Spinal cord (tissue), 10 donors: ENCODE data around the gene GLS. TPM values are rescaled to one million over a fixed set of nuclear protein-coding genes. Genes with fewer than 3 reads are reported as not detected.
"Not testable (repeated sequence)": the region's sequence is repeated elsewhere in the genome, so short reads cannot be mapped to it uniquely, and the experiment has no call there.

Experiments
- DNase-seq, 6 donors: peaks; one replicate each; pipeline versions ENCODE4 v3.0.0 to v3.0.0-alpha.2; 2013 to 2015; ENCODE audit warnings: low spot score in 6 of 6, low read depth in 4 of 6
- H3K27ac ChIP-seq: one replicate; pipeline ENCODE4 v1.5.1; 2013; ENCODE audit warnings: low read depth, low read length, control low read depth
- H3K27me3 ChIP-seq: one replicate; pipeline ENCODE4 v1.6.1; 2013; ENCODE audit warnings: low read length; ENCODE audit not compliant: control insufficient read depth, insufficient read depth
- H3K36me3 ChIP-seq: one replicate; pipeline ENCODE4 v1.6.1; 2013; ENCODE audit warnings: low read length; ENCODE audit not compliant: control insufficient read depth, insufficient read depth
- H3K4me1 ChIP-seq: one replicate; pipeline ENCODE4 v1.6.1; 2013; ENCODE audit warnings: low read length; ENCODE audit not compliant: control insufficient read depth, insufficient read depth
- H3K4me3 ChIP-seq: one replicate; pipeline ENCODE4 v1.5.1; 2013; ENCODE audit warnings: low read depth, low read length, control low read depth
- H3K9me3 ChIP-seq: one replicate; pipeline ENCODE4 v1.6.1; 2013; ENCODE audit warnings: low read length; ENCODE audit not compliant: control insufficient read depth, insufficient read depth
- WGBS: methylation state at CpG from one replicate; pipeline ENCODE4 v1.1.5; 2013; ENCODE audit warnings: missing lambda C conversion rate; ENCODE audit not compliant: insufficient coverage; 5-methylcytosine and 5-hydroxymethylcytosine counted together
- polyA plus RNA-seq, 2 donors: library from polyadenylated mRNA; unstranded; fragments of 120-200 nt; gene quantifications; one replicate each; pipeline ENCODE4 v1.2.1, GENCODE V29; 2013; ENCODE audit not compliant: insufficient read length in 2 of 2
- total RNA-seq, 2 donors: library from RNA; depleted of rRNA in 1 of 2; stranded (reverse); fragments of 120-200 nt in 1 of 2; fragments of >200 nt in 1 of 2; gene quantifications; one replicate each; pipeline versions ENCODE4 v1.2.3 to v1.2.4, GENCODE V29; 2013 to 2014
- donor health status: healthy.

GLS gene
- total and polyA plus RNA-seq, 4 donors = 76.4 to 178 (median 81.0) TPM

DNA sequence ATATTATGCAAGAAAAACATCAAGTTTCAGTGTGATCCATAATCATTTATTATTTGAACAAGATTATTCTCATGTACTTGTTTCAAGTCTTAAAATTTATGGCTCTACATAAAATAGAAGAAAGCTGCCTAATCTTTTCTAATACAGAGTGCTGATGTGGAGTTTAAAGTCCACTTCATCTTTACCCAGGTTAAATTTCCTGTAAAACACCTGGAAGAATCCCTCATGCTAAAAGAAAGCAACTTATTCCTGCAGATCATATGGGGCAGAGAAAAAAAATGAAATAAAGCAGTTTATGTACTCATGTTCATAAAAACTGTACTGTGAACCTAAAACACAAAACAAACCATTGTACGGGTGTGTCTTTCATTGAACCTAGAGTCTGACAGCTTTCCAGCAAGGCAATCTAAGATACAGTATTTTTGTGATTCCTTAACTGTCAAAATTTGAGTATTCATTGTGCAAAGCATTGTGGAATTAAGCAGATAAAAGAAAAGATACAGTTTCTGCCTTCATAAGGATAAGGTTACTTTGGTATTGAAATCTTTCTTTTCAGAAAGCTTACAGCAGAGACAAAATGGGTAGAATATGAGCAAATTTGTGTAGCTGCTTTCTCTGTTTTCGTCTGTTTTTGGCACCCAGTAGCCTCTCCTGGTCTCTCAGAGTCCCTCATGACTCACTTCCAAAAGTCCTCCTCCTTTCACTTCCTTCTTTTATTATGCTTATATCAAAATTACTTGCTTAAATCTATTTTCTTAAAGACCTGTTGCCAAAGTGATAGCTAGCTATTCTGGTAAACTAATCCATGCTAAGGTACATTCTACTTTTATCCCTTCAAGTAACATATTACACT is 26.9 kb upstream of the GLS start:
- Histone ChIP-seq H3K9me3 (no peaks in the 10 kb centered on the region), H3K27me3 (no peaks in the 10 kb centered on the region), H3K4me1 (no peaks in the 10 kb centered on the region), H3K27ac (no peak overlapping the region), H3K4me3 (no peak overlapping the region), H3K36me3 (no peaks in the 10 kb centered on the region)
- no CpG with 5 or more reads among the region's 2 CpGs for WGBS
- no peak for DNase-seq

DNA sequence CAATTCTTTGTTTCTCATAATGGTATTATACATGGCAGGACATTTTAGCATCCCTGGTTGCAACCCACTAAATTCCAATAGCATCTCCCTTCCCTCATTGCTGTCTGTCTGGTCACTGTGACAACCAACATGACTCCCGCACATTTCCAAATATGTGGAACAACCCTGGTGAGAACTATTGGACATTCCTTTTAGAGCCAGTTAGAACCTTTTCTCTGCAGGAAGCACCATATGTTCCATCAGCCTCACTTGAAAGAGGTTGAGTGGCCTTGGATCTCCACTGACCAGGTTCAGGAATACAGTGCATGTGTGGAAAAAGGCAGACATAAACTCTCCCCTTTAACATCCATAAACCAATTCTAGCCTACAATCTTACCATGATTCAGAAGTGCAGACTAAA is 25.9 kb upstream of the GLS start:
- Histone ChIP-seq H3K4me1 (no peaks in the 10 kb centered on the region), H3K4me3 (no peak overlapping the region), H3K9me3 (no peaks in the 10 kb centered on the region), H3K27ac (no peak overlapping the region), H3K27me3 (no peaks in the 10 kb centered on the region), H3K36me3 (no peaks in the 10 kb centered on the region)
- WGBS = 100% methylated on average over 1 of the region's 1 CpG
- no peak for DNase-seq

DNA sequence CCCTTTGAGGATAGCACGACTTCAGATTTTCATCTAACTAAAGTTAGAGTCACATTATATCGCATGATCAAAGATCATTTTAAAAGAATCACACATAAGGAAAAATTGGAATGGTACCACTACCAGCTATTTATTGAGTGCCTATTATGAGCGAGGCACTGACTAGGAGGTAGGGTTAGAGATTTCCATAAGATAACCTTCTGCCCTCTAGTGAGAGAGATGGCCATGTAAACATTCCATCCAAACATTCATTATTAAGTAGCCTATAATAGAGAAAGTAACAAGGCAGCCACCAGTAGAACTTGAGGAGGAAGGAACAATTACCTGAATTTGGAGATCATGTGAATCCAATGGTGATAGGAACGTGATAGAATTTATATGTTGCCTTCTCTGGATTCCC is 25.4 kb upstream of the GLS start:
- Histone ChIP-seq H3K4me3 (no peak overlapping the region), H3K27ac (no peak overlapping the region), H3K36me3 (no peaks in the 10 kb centered on the region), H3K27me3 (no peaks in the 10 kb centered on the region), H3K9me3 (no peaks in the 10 kb centered on the region), H3K4me1 (no peaks in the 10 kb centered on the region)
- WGBS = no CpG with 5 or more reads among the region's 4 CpGs
- DNase-seq = no peak

DNA sequence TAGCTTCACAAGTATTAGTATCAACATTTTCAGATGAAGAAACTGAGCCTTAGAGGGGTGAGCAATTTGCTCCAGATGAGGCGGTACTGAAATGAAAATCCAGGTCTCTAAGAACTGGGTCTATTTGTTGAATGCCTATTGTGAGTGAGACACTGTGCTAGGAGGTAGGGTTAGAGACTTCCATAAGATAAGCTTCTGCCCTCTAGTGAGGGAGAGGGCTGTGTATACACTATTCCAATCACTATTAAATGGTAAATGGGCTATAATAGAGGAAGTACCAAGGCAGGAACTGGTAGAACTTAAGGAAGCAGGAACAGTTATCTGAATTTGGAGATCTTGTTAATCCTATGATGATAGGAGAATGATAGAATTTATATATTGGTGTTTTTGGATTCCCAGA is 23.6 kb upstream of the GLS start:
- Histone ChIP-seq H3K4me1 (no peaks in the 10 kb centered on the region), H3K4me3 (no peak overlapping the region), H3K9me3 (no peaks in the 10 kb centered on the region), H3K27me3 (no peaks in the 10 kb centered on the region), H3K36me3 (no peaks in the 10 kb centered on the region), H3K27ac (no peak overlapping the region)
- no peak for DNase-seq
- no CpG with 5 or more reads among the region's 1 CpG for WGBS

DNA sequence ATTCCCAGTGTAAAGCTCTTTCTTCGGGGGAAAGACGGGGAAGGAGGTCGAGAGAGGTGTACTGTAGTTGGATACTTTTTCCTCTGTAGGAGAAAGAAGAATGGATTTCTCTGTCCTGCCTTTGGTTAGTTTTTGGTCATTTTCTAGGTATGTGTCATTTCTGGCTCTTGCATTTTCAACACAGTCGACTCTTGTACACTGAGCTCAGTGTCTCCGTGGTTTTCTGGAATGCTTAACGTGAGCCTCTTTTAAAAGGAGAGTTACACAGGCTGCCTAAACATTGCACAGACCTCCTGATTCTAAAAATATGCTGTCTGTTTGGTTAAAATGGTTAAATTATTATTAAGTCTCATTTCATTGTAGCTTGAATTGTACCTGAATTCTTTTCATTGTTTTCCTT is 21.8 kb upstream of the GLS start:
- DNase-seq = no peak
- Histone ChIP-seq H3K9me3 (no peaks in the 10 kb centered on the region), H3K4me1 (no peaks in the 10 kb centered on the region), H3K27me3 (no peaks in the 10 kb centered on the region), H3K4me3 (no peak overlapping the region), H3K36me3 (no peaks in the 10 kb centered on the region), H3K27ac (no peak overlapping the region)
- 88% methylated on average over 3 of the region's 6 CpGs for WGBS

DNA sequence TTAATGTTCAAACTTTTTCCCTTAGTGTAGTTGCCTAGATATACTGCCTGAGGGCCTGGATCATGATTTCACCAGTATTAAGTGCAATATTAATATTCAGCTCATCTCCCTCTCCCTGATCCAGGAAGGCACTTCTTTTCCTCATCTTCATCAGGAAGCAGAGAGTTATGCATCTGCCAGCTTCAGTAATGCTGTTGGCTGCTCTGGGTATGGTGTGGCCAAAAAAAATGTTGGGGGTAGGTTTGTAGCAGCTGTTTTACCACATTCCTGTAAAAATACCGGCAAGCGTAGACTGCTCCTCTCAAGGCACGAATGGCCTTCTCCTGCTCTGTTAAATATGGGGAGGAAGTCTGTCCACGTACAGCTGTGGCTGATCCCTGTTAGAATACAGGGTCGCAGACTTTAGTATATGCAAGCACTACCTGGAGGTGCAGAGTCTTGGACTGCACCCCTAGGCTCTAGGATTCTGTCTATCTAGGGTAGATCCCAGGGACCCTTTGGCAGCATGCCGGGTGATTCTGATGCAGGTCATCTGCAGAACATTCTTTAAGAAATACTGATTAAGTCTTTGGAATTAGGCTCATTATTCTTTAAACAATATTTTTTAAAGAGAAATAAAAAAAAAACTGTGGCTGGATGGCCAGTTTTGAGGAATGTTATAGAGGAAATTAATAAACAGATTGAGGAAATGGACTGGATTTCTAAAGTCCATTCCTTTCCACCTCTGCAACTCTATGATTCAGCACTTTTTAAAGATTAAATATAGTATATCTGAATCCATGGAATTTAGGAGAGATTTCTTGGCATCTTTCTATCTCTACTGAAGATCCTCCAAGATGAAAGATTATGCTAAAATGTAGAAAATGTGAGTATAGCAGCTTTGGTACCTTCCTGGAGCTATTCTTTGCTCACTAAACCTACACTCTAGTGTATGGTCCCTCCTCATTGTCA is 21.0 kb upstream of the GLS start:
- DNase-seq = no peak
- no peaks in the 10 kb centered on the region for H3K4me1 ChIP-seq
- no peak overlapping the region for H3K27ac ChIP-seq
- no peaks in the 10 kb centered on the region for H3K9me3 ChIP-seq
- no peaks in the 10 kb centered on the region for H3K36me3 ChIP-seq
- 74% methylated on average over 5 of the region's 6 CpGs for WGBS
- H3K4me3 ChIP-seq = no peak overlapping the region
- no peaks in the 10 kb centered on the region for H3K27me3 ChIP-seq

DNA sequence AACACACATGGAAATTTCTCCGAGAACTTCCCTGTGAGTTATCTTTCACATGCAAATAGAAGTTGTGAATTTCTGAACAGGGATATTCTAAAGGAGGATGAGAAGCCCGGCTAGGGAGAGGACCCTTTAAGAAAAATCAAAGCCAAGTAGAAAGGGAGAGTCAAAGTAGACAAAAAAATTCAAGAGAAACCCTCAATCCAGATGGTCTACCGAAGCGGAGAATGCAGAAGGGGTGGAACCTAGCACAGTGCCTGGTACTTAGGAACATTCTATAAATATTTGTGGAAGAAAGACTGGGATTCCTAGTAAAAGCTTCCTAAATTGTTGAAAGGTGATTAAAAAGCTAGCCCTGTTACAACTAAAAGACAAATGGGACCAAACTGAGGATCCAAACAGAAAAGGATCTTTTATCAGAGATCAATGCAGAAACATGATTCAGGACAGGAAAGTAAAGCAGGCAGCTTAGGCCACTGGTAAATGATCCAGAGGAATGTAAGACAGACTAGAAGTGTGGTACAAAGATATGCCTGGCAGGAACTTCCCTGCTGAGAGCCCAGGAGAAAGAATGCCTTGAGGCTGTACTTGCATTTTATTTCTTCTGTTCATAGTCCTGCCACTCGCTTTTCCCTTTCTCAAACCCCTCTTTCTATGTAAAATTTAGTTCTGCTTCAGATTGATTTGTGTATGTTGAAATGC is 19.5 kb upstream of the GLS start:
- Histone ChIP-seq H3K4me3 (no peak overlapping the region), H3K27me3 (no peaks in the 10 kb centered on the region), H3K36me3 (no peaks in the 10 kb centered on the region), H3K4me1 (no peaks in the 10 kb centered on the region), H3K27ac (no peak overlapping the region), H3K9me3 (no peaks in the 10 kb centered on the region)
- WGBS = 20% methylated on average over 3 of the region's 5 CpGs
- no peak for DNase-seq

DNA sequence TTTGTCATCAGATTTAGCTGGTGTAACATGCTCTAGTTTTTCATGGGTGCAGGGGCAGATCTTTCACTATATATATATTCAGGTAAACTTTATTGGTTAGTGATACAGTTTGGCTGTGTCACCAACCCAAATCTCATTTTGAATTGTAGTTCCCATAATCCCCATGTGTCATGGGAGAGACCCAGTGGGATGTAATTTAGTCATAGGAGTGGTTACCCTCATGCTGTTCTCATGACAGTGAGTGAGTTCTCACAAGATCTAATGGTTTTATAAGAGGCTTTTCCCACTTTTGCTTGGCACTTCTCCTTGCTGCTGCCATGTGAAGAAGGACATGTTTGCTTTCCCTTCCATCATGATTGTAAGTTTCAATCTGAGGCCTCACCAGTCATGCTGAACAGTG is 18.5 kb upstream of the GLS start:
- H3K36me3 ChIP-seq, H3K4me3 ChIP-seq, DNase-seq, H3K9me3 ChIP-seq, H3K27me3 ChIP-seq, H3K4me1 ChIP-seq, H3K27ac ChIP-seq: not testable (repeated sequence)

DNA sequence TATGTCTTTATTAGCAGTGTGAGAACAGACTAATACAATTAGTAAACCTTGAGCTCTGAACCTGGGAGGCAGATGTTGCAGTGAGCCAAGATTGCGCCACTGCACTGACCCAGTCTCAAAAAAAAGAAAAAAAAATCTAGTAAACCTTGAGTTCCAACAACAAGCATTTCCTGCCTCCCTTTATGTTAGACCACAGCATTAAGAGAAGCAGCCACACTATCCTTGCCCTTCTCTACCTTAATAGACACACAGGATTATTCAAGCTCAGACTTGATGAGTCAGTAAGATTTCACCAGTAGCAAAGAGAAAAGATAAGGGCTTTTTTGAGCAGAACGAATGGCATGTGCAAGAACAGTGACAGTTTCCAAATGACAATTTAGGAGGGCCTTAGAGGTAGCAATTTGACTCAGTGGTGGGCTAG is 18.0 kb upstream of the GLS start:
- 100% methylated on average over 1 of the region's 2 CpGs for WGBS
- DNase-seq = no peak
- Histone ChIP-seq H3K4me1 (no peaks in the 10 kb centered on the region), H3K9me3 (no peaks in the 10 kb centered on the region), H3K4me3 (no peak overlapping the region), H3K27ac (no peak overlapping the region), H3K36me3 (no peaks in the 10 kb centered on the region), H3K27me3 (no peaks in the 10 kb centered on the region)
